ENCODE measurements around the gene PSMF1. TPM values are rescaled to one million over a fixed set of nuclear protein-coding genes. Genes with fewer than 3 reads are reported as not detected.

Gene PSMF1
- total RNA-seq, 1 donor: 142 TPM

DNA sequence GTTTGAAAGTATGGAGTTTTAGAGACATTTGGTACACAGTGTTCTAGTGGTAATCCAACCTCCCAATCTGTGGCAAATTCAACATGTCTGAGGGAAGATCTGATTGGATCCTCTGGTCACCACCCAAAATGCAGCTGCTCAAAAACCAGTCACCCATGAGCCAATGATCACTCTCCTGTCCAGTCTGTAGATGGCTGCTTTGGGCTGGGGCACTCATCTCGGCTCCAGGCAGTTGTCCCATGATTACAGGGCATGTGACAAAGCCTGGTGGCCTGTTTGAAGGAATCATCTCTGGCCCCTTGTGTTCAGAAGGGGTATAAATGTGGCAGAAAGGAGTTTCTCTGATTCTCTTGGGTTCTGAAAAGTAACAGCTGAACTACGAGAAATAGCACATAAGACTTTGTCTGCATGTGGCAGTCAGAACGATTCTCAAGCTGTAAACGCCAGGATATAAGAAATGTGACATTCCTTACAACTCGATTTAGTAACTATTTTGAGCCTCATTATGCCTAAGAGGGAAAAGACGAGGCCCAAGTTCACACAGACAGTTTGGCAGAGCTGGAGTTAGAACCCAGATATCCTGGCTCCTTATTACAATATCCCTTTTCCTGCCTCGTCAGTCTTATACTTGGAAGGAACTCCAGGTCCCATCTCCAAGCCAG lies 80.9 kb downstream of the PSMF1 start:
- H3K4me3 ChIP-seq (ENCODE audit: low read depth, low read length): no peak overlapping the region
- DNase-seq (ENCODE audit: low read depth): no peak
- TF ChIP-seq, protein P1, sequence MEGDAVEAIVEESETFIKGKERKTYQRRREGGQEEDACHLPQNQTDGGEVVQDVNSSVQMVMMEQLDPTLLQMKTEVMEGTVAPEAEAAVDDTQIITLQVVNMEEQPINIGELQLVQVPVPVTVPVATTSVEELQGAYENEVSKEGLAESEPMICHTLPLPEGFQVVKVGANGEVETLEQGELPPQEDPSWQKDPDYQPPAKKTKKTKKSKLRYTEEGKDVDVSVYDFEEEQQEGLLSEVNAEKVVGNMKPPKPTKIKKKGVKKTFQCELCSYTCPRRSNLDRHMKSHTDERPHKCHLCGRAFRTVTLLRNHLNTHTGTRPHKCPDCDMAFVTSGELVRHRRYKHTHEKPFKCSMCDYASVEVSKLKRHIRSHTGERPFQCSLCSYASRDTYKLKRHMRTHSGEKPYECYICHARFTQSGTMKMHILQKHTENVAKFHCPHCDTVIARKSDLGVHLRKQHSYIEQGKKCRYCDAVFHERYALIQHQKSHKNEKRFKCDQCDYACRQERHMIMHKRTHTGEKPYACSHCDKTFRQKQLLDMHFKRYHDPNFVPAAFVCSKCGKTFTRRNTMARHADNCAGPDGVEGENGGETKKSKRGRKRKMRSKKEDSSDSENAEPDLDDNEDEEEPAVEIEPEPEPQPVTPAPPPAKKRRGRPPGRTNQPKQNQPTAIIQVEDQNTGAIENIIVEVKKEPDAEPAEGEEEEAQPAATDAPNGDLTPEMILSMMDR (IDR thresholded peaks at IDR 0.05; ENCODE audit: insufficient read depth, low read length): no peak

DNA sequence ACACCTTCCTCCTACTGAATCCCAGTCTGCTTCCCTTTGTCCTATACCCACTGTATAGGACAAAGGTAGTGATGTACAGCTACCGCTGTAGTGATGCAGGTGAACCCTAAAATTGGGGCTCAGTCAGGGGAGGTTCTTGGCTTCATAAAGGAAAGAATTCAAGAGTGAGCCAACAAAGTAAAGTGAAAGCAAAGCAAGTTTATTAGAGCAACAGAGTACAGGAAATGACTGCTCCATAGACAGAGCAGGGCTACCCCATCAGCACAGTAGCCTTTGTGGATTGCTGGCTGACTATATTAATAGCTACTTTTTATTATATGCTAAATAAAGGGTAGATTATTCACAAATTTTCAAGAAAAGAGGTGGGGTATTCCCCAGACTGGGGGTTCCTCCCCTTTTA lies 81.6 kb downstream of the PSMF1 start:
- TF ChIP-seq, protein P1 (IDR thresholded peaks at IDR 0.05; ENCODE audit: insufficient read depth, low read length): no peak
- DNase-seq (ENCODE audit: low read depth): no peak
- H3K4me3 ChIP-seq (ENCODE audit: low read depth, low read length): no peak overlapping the region

DNA sequence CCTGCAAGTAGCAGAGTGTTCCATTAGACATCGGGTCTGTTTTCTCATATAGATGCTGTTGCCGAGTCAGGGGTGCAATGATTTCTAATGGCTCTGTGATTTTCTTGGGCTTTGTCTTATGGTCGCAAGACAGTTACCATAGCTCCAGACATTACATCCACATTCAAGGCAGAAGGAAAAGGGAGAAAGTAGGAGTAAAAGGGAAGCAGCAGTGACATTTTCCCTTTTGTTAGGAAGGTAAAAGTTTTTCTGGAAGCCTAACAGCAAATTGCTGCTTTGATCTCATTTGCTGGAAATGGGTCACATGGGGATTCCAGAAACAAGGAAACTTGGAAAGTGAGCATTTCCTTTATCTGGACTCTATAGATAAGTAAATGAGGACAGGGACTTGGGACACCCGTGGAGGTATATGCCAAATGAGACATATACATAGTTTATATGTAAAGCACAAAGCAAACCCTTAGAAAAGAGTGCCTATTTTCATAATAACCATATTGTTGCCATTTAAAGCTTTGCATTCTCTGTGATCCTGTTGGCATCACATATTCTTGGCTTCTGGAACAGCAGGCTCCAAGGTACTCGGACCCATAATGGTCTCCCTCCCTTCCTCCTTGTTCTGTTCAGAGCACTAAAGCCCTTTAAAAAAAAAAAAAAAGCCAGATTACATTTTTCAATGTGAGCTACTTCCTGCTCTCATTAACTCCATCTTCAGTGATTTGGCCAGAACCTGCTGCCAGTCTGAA lies 84.5 kb downstream of the PSMF1 start, which contains the start of gene C20orf202:
C20orf202 (plus strand) TSS at position 693 of the 743 bp plus-strand sequence. CDS start 132 bp downstream, outside the sequence.
- no peak for DNase-seq (ENCODE audit: low read depth)
- TF ChIP-seq, protein P1 (IDR thresholded peaks at IDR 0.05; ENCODE audit: insufficient read depth, low read length): no peak
- H3K4me3 ChIP-seq (ENCODE audit: low read depth, low read length): no peak within 1 kb of the TSS

DNA sequence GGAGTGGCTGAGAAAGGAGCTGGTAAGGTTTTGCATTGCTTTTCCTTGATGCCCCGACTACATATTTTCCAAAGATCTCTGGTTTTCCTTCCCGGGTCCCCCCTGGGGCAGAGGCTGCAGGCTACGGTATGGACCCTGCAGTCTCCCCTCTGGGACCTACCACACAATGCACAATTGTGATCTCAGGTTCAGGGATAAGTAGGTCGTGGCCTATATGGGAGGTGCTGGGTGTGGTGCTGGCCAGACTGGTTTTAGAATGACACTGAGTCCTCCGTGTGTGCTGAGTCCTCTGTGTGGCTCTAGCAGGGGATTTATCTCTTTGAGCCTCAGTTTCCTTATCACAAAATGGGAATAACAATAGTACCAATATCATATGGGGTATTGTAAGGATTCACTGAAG lies 85.2 kb downstream of the PSMF1 start:
- no peak for DNase-seq (ENCODE audit: low read depth)
- H3K4me3 ChIP-seq (ENCODE audit: low read depth, low read length): no peak overlapping the region
- TF ChIP-seq, protein P1 (IDR thresholded peaks at IDR 0.05; ENCODE audit: insufficient read depth, low read length): no peak

DNA sequence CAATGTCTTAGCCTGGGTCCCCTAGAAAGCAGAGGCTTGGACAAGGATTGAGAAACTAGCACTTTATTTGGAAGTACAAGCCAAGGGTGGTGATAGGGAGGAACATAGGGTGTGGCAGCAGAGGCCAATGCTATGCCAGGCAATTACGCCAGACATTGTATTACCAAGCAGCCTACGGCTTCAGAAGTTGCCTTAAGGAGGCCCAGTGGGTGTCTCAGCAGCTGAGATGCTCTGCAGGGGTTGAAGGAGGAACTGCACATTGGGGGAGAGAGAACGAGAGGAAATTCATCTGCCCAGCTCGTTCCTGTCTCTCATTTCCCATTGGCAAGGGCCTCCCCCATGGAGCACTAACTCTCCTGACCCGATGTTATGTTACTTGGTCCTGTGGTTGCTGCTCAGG lies 85.7 kb downstream of the PSMF1 start:
- TF ChIP-seq, protein P1 (IDR thresholded peaks at IDR 0.05; ENCODE audit: insufficient read depth, low read length): no peak
- DNase-seq (ENCODE audit: low read depth): no peak
- H3K4me3 ChIP-seq (ENCODE audit: low read depth, low read length): no peak overlapping the region

DNA sequence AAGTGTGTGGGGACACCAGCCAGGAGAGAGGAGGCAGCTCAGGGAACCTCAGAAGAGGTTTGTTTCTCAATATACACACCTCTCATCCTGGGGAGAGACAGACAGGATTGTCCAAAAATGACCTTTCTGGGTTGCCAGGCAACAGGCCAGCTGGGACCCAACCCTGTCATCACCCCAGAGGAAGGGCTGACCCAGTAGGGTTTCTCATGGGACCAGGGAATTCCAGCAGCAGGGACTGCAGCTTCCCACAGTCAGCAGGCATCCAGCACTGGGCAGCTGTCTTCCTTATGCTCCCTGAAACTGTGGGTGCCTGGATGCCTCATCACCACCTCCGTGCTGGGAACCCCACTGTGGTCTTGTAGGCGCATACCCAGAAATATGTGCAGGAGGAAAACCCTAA lies 86.2 kb downstream of the PSMF1 start:
- TF ChIP-seq, protein P1 (IDR thresholded peaks at IDR 0.05; ENCODE audit: insufficient read depth, low read length): no peak
- H3K4me3 ChIP-seq (ENCODE audit: low read depth, low read length): no peak overlapping the region
- no peak for DNase-seq (ENCODE audit: low read depth)

Measured in fibroblast of the aortic adventitia (primary cell).